ENCODE results near the gene FAM170B.
A peak's percentile ranks its signal among the peaks of the same experiment; 100 is the strongest.

The FAM170B gene

DNA sequence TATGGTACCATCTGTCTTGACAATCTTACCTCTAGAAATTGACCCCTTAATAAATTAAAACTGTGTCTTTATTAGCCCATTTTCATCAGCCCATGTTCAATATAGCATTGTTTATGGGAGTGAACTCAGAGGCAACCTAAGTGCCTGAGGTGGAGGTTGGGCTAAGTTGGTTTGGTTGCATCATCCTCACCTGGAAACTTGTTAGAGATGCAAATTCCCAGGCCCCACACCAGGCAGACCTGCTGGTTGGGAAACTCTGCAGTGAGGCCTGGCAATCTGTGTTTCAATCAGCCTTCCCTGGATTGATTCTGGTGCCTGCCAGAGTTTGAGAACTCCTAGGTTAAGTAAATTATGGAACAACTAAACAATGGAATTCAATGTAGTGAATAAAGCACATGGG is 9.4 kb upstream of the FAM170B start:
- no peak for DNase-seq
- Histone ChIP-seq H3K27ac (ENCODE audit: low read depth, low read length) (no peak overlapping the region), H4K12ac (ENCODE audit: low read depth, low read length) (no peak overlapping the region), H2BK120ac (ENCODE audit: insufficient read depth, low read length, poor library complexity) (no peak overlapping the region), H3K23ac (ENCODE audit: low read length) (no peak overlapping the region), H3K4ac (ENCODE audit: low read depth, low read length) (no peak overlapping the region), H3K9ac (ENCODE audit: low read length) (no peak overlapping the region), H3K27me3 (ENCODE audit: insufficient read depth, low read length) (no peaks in the 10 kb centered on the region), H3K36me3 (ENCODE audit: control insufficient read depth in 1 of 2, insufficient read depth in 2 of 2, low read length in 2 of 2) (no peaks in the 10 kb centered on the region), H3K14ac (ENCODE audit: low read length) (no peak overlapping the region), H3K4me1 (ENCODE audit: control insufficient read depth in 1 of 2, insufficient read depth in 2 of 2, low read length in 2 of 2) (no peaks in the 10 kb centered on the region), H3K4me3 (ENCODE audit: low read depth, low read length) (no peak overlapping the region), H3K4me2 (ENCODE audit: low read length) (no peak overlapping the region), H2AFZ (ENCODE audit: insufficient read depth, low read length, poor library complexity) (no peak overlapping the region), H2AK5ac (ENCODE audit: low read length) (no peak overlapping the region), H3K18ac (ENCODE audit: low read length) (no peak overlapping the region), H2BK5ac (ENCODE audit: low read depth, low read length, poor library complexity) (no peak overlapping the region), H2BK12ac (ENCODE audit: low read length) (no peak overlapping the region), H4K8ac (ENCODE audit: low read depth, low read length) (no peak overlapping the region), H3K79me1 (ENCODE audit: low read length) (no peaks in the 10 kb centered on the region), H4K91ac (ENCODE audit: low read depth, low read length) (no peak overlapping the region), H3K9me3 (ENCODE audit: insufficient read depth, low read depth, low read length) (peaks cover 2% of the 10 kb centered on the region), H3K79me2 (ENCODE audit: control insufficient read depth, insufficient read depth, low read length, poor library complexity) (no peaks in the 10 kb centered on the region)

DNA sequence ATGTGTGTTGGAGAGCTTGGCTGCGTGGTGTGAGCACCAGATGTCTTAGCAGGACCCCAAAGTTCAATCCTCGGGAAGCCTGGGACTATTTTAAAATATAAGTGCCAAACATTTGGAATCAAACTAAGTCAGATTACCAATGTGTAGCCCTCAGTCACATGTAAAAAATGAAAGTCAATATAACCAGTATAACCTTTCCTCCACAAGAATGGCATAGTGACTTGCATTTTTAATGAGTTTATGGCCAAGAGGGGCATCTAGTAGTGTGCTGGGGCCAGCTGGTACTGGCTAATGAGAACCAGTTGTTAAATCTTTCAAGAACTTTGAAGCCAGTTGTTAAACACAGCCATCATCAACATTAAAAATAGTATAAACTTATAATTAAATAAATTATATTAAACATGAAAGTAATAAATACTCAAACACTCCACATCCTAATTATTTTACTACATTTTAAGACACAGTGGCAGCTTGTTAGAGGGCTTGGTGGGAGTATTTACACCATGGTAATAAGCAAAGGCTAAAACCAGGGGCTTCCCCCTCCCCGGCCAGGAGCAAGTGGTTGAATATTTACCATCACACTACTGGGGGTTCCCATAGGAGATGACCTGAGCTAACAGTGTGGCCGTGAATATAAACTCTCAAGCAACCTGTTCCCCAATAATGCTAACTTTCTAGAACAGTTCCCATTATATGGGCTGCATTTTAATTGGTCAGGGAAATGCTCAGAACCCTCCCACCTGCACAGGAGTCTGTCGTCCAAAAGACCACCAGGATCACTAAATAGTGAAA is 7.9 kb upstream of the FAM170B start:
- Histone ChIP-seq H3K23ac (ENCODE audit: low read length) (no peak overlapping the region), H3K9ac (ENCODE audit: low read length) (no peak overlapping the region), H3K4me2 (ENCODE audit: low read length) (no peak overlapping the region), H2AK5ac (ENCODE audit: low read length) (no peak overlapping the region), H4K12ac (ENCODE audit: low read depth, low read length) (no peak overlapping the region), H3K27me3 (ENCODE audit: insufficient read depth, low read length) (no peaks in the 10 kb centered on the region), H3K79me2 (ENCODE audit: control insufficient read depth, insufficient read depth, low read length, poor library complexity) (no peaks in the 10 kb centered on the region), H3K4me1 (ENCODE audit: control insufficient read depth in 1 of 2, insufficient read depth in 2 of 2, low read length in 2 of 2) (no peaks in the 10 kb centered on the region), H2BK12ac (ENCODE audit: low read length) (no peak overlapping the region), H3K14ac (ENCODE audit: low read length) (no peak overlapping the region), H3K4me3 (ENCODE audit: low read depth, low read length) (no peak overlapping the region), H2BK5ac (ENCODE audit: low read depth, low read length, poor library complexity) (no peak overlapping the region), H3K18ac (ENCODE audit: low read length) (no peak overlapping the region), H4K91ac (ENCODE audit: low read depth, low read length) (no peak overlapping the region), H3K4ac (ENCODE audit: low read depth, low read length) (no peak overlapping the region), H3K36me3 (ENCODE audit: control insufficient read depth in 1 of 2, insufficient read depth in 2 of 2, low read length in 2 of 2) (no peaks in the 10 kb centered on the region), H3K27ac (ENCODE audit: low read depth, low read length) (no peak overlapping the region), H4K8ac (ENCODE audit: low read depth, low read length) (no peak overlapping the region), H2BK120ac (ENCODE audit: insufficient read depth, low read length, poor library complexity) (no peak overlapping the region), H3K79me1 (ENCODE audit: low read length) (no peaks in the 10 kb centered on the region), H3K9me3 (ENCODE audit: insufficient read depth, low read depth, low read length) (peaks cover 2% of the 10 kb centered on the region), H2AFZ (ENCODE audit: insufficient read depth, low read length, poor library complexity) (no peak overlapping the region)
- no CpG with 5 or more reads among the region's 5 CpGs for WGBS (ENCODE audit: extremely low coverage, insufficient coverage, insufficient read length)
- DNase-seq: no peak

DNA sequence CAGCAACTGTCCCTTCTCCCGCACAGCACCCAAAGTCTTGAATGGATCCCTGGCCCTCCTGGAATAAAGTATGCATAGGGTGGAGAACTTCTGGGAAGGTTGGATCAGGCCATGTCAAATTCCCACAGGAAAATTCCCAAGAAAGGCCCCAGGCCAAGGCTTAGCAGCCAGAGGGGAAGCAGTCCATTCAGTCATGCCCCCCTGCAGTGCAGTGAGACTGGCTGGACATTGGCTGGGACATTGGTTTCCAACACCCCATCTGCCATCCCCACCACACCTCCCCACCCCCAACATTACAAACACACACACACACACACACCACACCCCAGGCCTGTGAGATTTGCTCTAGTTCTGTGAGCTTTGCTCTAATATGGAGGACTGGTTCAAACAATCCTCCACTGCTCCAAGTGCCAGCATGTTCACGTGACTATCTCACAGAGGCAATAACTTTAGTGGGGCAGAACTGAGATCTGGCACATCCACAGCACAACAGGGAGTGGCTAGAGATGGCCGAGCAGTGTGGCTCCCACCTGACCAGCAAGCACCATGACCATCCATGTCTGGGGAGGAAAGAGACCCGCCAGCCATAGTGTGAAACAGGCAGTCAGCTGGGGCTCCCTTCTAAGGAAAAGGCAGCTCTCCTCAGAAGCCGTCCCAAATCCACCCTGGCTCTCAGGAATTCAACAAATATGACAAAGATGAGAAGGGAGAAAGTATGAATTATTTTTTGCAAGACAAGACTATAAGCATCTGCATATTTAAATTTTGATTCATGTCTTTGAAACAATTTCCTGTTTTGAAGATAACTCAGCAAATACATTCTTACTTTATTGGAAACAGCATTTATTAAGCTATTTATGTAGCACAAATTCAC is 6.7 kb upstream of the FAM170B start:
- Histone ChIP-seq H3K4ac (ENCODE audit: low read depth, low read length) (no peak overlapping the region), H3K4me1 (ENCODE audit: control insufficient read depth in 1 of 2, insufficient read depth in 2 of 2, low read length in 2 of 2) (no peaks in the 10 kb centered on the region), H3K79me1 (ENCODE audit: low read length) (no peaks in the 10 kb centered on the region), H2BK12ac (ENCODE audit: low read length) (no peak overlapping the region), H3K27me3 (ENCODE audit: insufficient read depth, low read length) (no peaks in the 10 kb centered on the region), H3K36me3 (ENCODE audit: control insufficient read depth in 1 of 2, insufficient read depth in 2 of 2, low read length in 2 of 2) (no peaks in the 10 kb centered on the region), H3K27ac (ENCODE audit: low read depth, low read length) (no peak overlapping the region), H3K14ac (ENCODE audit: low read length) (no peak overlapping the region), H4K91ac (ENCODE audit: low read depth, low read length) (no peak overlapping the region), H4K8ac (ENCODE audit: low read depth, low read length) (no peak overlapping the region), H2BK120ac (ENCODE audit: insufficient read depth, low read length, poor library complexity) (no peak overlapping the region), H3K9me3 (ENCODE audit: insufficient read depth, low read depth, low read length) (no peaks in the 10 kb centered on the region), H2BK5ac (ENCODE audit: low read depth, low read length, poor library complexity) (no peak overlapping the region), H3K18ac (ENCODE audit: low read length) (no peak overlapping the region), H3K9ac (ENCODE audit: low read length) (no peak overlapping the region), H3K4me3 (ENCODE audit: low read depth, low read length) (no peak overlapping the region), H3K79me2 (ENCODE audit: control insufficient read depth, insufficient read depth, low read length, poor library complexity) (no peaks in the 10 kb centered on the region), H3K4me2 (ENCODE audit: low read length) (no peak overlapping the region), H3K23ac (ENCODE audit: low read length) (no peak overlapping the region), H2AK5ac (ENCODE audit: low read length) (no peak overlapping the region), H2AFZ (ENCODE audit: insufficient read depth, low read length, poor library complexity) (no peak overlapping the region), H4K12ac (ENCODE audit: low read depth, low read length) (no peak overlapping the region)
- DNase-seq: no peak
- WGBS (ENCODE audit: extremely low coverage, insufficient coverage, insufficient read length): no CpG with 5 or more reads among the region's 5 CpGs

DNA sequence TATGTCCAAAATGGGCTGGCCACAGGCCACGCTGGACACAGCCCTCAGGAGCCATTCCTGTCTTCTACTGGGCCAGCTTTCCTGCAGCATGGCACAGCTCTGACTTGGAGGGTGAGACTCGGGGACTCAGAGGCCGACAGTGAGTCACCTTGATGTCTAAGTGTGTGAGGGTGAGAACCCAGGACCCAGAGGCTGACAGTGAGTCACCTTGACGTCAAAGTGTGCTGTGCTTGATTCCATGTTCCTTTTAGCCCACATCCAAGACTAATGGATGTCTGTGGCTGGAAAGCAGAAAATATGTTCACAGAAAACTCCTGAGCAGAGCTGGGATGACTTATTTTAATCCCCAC is 6.0 kb upstream of the FAM170B start:
- Histone ChIP-seq H3K79me2 (ENCODE audit: control insufficient read depth, insufficient read depth, low read length, poor library complexity) (no peaks in the 10 kb centered on the region), H3K27ac (ENCODE audit: low read depth, low read length) (no peak overlapping the region), H3K9me3 (ENCODE audit: insufficient read depth, low read depth, low read length) (no peaks in the 10 kb centered on the region), H3K14ac (ENCODE audit: low read length) (no peak overlapping the region), H2BK5ac (ENCODE audit: low read depth, low read length, poor library complexity) (no peak overlapping the region), H2BK120ac (ENCODE audit: insufficient read depth, low read length, poor library complexity) (no peak overlapping the region), H2AK5ac (ENCODE audit: low read length) (no peak overlapping the region), H3K4me3 (ENCODE audit: low read depth, low read length) (peak overlapping the region; percentile 14), H3K79me1 (ENCODE audit: low read length) (no peaks in the 10 kb centered on the region), H3K27me3 (ENCODE audit: insufficient read depth, low read length) (no peaks in the 10 kb centered on the region), H3K4me1 (ENCODE audit: control insufficient read depth in 1 of 2, insufficient read depth in 2 of 2, low read length in 2 of 2) (no peaks in the 10 kb centered on the region), H2AFZ (ENCODE audit: insufficient read depth, low read length, poor library complexity) (no peak overlapping the region), H3K4ac (ENCODE audit: low read depth, low read length) (no peak overlapping the region), H3K23ac (ENCODE audit: low read length) (no peak overlapping the region), H3K4me2 (ENCODE audit: low read length) (no peak overlapping the region), H4K12ac (ENCODE audit: low read depth, low read length) (no peak overlapping the region), H4K8ac (ENCODE audit: low read depth, low read length) (no peak overlapping the region), H3K36me3 (ENCODE audit: control insufficient read depth in 1 of 2, insufficient read depth in 2 of 2, low read length in 2 of 2) (no peaks in the 10 kb centered on the region), H3K18ac (ENCODE audit: low read length) (no peak overlapping the region), H4K91ac (ENCODE audit: low read depth, low read length) (no peak overlapping the region), H2BK12ac (ENCODE audit: low read length) (no peak overlapping the region), H3K9ac (ENCODE audit: low read length) (no peak overlapping the region)
- no CpG with 5 or more reads among the region's 4 CpGs for WGBS (ENCODE audit: extremely low coverage, insufficient coverage, insufficient read length)
- DNase-seq: peak; percentile 13 to 15
